K562 (cell line): Measurements from ENCODE around the gene PIP5K1B. TPM values are rescaled to one million over a fixed set of nuclear protein-coding genes. Genes with fewer than 3 reads are reported as not detected.

ENCODE experiments used
- ATAC-seq: fragments of 200-7000 bp; cut with Tn5 transposase; 3 replicates; pipeline ENCODE4 v1.9.1; 2020; ENCODE audit warnings: moderate library complexity
- BruUV-seq: library from RNA; stranded (reverse); fragments of 400-500 nt; replicated peaks from 2 replicates; lab custom pipeline; 2021; lab: Mats Ljungman, UMichigan
- CTCF ChIA-PET: fragments of 300-600 bp; formaldehyde crosslinking; extraction: SDS; loops from one replicate; lab custom pipeline; 2021; ENCODE audit warnings: low intra/inter-chr PET ratio; lab: Yijun Ruan, JAX
- POLR2A ChIA-PET: fragments of 300-600, 350-650 bp; sonication (Branson Sonifier 250); formaldehyde crosslinking; extraction: SDS; loops from one replicate; lab custom pipeline; 2021; ENCODE audit warnings: antibody characterized with exemption, inconsistent platforms; lab: Yijun Ruan, JAX
- DNase-seq, 4 experiments: peaks; one replicate each; pipeline versions ENCODE4 v3.0.0 to v3.0.0-alpha.2; 2011 to 2018; ENCODE audit warnings: low spot score in 3 of 4, mixed read lengths in 3 of 4; ENCODE audit errors: extremely low read depth in 1 of 4
- FAIRE-seq: peaks from 2 replicates; lab custom pipeline; 2011; peaks lifted over from hg19 to GRCh38; lab: Jason Lieb, UNC
- H2AFZ ChIP-seq: 2 replicates; pipeline ENCODE4 v1.6.0; 2011; ENCODE audit warnings: low read depth, low read length, control low read depth, inconsistent platforms
- H3K27ac ChIP-seq: fragments of 200-600 bp; 3 replicates; pipeline ENCODE4 v1.8.0; 2011; ENCODE audit warnings: low read depth, mild to moderate bottlenecking, control low read depth, inconsistent platforms, low read length, moderate library complexity, mixed read lengths; ENCODE audit errors: extremely low read depth
- H3K27me3 ChIP-seq, 2 experiments: fragments of 300-600 bp in 1 of 2; 2 replicates in 1 of 2; 3 replicates in 1 of 2; pipeline versions ENCODE4 v1.6.0 to v1.8.0; 2011; ENCODE audit warnings: inconsistent platforms in 2 of 2, low read length in 2 of 2, mild to moderate bottlenecking in 1 of 2, mixed read lengths in 1 of 2, moderate library complexity in 1 of 2; ENCODE audit not compliant: control insufficient read depth in 2 of 2, insufficient read depth in 2 of 2
- H3K36me3 ChIP-seq: fragments of 300-600 bp; 3 replicates; pipeline ENCODE4 v1.8.0; 2011; ENCODE audit warnings: mild to moderate bottlenecking, low read length, inconsistent platforms; ENCODE audit not compliant: control insufficient read depth, insufficient read depth
- H3K4me1 ChIP-seq, 2 experiments: fragments of 200-600 bp in 1 of 2; replicated peaks in 1 of 2; 2 replicates in 1 of 2; 3 replicates in 1 of 2; pipeline versions ENCODE4 v1.5.1 to v1.8.0; 2011; ENCODE audit warnings: inconsistent platforms in 2 of 2, low read length in 2 of 2, mild to moderate bottlenecking in 1 of 2, mixed read lengths in 1 of 2, moderate library complexity in 1 of 2; ENCODE audit not compliant: control insufficient read depth in 2 of 2, insufficient read depth in 2 of 2
- H3K4me2 ChIP-seq: 2 replicates; pipeline ENCODE4 v1.6.1; 2011; ENCODE audit warnings: low read length, control low read depth, inconsistent platforms, mixed read lengths; ENCODE audit not compliant: insufficient read depth
- H3K4me3 ChIP-seq: fragments of 200-600 bp; sonication (generic), shearing (Covaris generic); 2 replicates; pipeline ENCODE4 v1.5.1; 2016; ENCODE audit warnings: control low read depth, inconsistent platforms
- H3K79me2 ChIP-seq: fragments of 200-600 bp; 3 replicates; pipeline ENCODE4 v1.8.0; 2011; ENCODE audit warnings: low read length, inconsistent platforms; ENCODE audit not compliant: control insufficient read depth, insufficient read depth
- H3K9ac ChIP-seq, 2 experiments: 2 replicates each; pipeline versions ENCODE4 v1.6.0 to v1.6.1; 2011; ENCODE audit warnings: low read depth in 2 of 2, low read length in 2 of 2, control low read depth in 1 of 2, inconsistent platforms in 1 of 2, mild to moderate bottlenecking in 1 of 2, mixed read lengths in 1 of 2; ENCODE audit not compliant: insufficient read depth in 1 of 2
- H3K9me1 ChIP-seq: one replicate; pipeline ENCODE4 v1.6.0; 2011; ENCODE audit warnings: inconsistent platforms, mild to moderate bottlenecking, low read length, moderate library complexity; ENCODE audit not compliant: control insufficient read depth, insufficient read depth
- H3K9me3 ChIP-seq: replicated peaks from 2 replicates; pipeline ENCODE4 v1.5.1; 2011; ENCODE audit warnings: low read depth, low read length, inconsistent platforms; ENCODE audit not compliant: control insufficient read depth, insufficient read depth
- H4K20me1 ChIP-seq: replicated peaks from 2 replicates; pipeline ENCODE4 v1.6.1; 2011; ENCODE audit warnings: low read length, inconsistent platforms, mixed read lengths; ENCODE audit not compliant: control insufficient read depth, insufficient read depth
- ELF2 ChIP-seq: fragments of 250-450 bp; sonication (Bioruptor Pico); IDR thresholded peaks from 2 replicates; pipeline ENCODE4 v1.5.0; 2021; ENCODE audit warnings: mild to moderate bottlenecking
- WGBS: fragments of 100-300 bp; shearing (Covaris generic); methylation state at CpG from one replicate; pipeline ENCODE4 v1.1.6; 2016; ENCODE audit warnings: low coverage, mixed read lengths; ENCODE audit not compliant: insufficient coverage; ENCODE audit errors: missing lambda C conversion rate; 5-methylcytosine and 5-hydroxymethylcytosine counted together
- in situ Hi-C: fragments of 300-500 bp; cut with MboI; formaldehyde crosslinking; loops from 4 replicates; pipeline ENCODE4 v1.15.0; 2018; ENCODE audit warnings: inconsistent platforms, mixed read lengths
- intact Hi-C: fragments of 100-400 bp; cut with micrococcal nuclease; formaldehyde crosslinking; loops from 2 replicates; pipeline ENCODE4 v1.14.2; 2022
- polyA plus RNA-seq, 8 experiments: library from polyadenylated mRNA; depleted of rRNA in 4 of 8; stranded (reverse) in 5 of 8; unstranded in 3 of 8; fragments of >200 nt; fragmentation: Nextera tagmentation in 2 of 8; fragmentation: Illumina TruSeq in 1 of 8; extraction: Ambion mirVana in 2 of 8; extraction: Trizol in 1 of 8; gene quantifications; 2 replicates each; pipeline versions ENCODE4 v1.2.1 to v1.2.3, GENCODE V29; 2011 to 2014; ENCODE audit warnings: inconsistent platforms in 1 of 8, missing spikeins in 1 of 8
- total RNA-seq, 7 experiments: library from RNA; depleted of rRNA in 6 of 7; stranded (reverse); fragments of >200 nt in 6 of 7; fragmentation: Illumina TruSeq in 2 of 7; extraction: Trizol in 2 of 7; gene quantifications; 2 replicates each; pipeline versions ENCODE4 v1.2.1 to v1.2.3, GENCODE V29; 2011 to 2021; ENCODE audit warnings: low replicate concordance in 1 of 7
- TF ChIP-seq, protein P1 (sequence below): sonication (generic); IDR thresholded peaks from 2 replicates; pipeline ENCODE4 v1.6.1; 2016
- TF ChIP-seq, protein P2 (sequence below), 2 experiments: fragments of 450-650 bp; formaldehyde crosslinking in 1 of 2; IDR thresholded peaks; 2 replicates each; pipeline versions ENCODE4 v1.4.0 to v1.6.1; 2014 to 2020; ENCODE audit warnings: mild to moderate bottlenecking in 2 of 2, borderline replicate concordance in 1 of 2, low read depth in 1 of 2

The PIP5K1B gene
- total and polyA plus RNA-seq, 9 of the 15 experiments (the other 6 are each of a cell fraction or from before 2014, with no cell fraction given), result 3.1 to 12.9 (median 7.4) TPM

DNA sequence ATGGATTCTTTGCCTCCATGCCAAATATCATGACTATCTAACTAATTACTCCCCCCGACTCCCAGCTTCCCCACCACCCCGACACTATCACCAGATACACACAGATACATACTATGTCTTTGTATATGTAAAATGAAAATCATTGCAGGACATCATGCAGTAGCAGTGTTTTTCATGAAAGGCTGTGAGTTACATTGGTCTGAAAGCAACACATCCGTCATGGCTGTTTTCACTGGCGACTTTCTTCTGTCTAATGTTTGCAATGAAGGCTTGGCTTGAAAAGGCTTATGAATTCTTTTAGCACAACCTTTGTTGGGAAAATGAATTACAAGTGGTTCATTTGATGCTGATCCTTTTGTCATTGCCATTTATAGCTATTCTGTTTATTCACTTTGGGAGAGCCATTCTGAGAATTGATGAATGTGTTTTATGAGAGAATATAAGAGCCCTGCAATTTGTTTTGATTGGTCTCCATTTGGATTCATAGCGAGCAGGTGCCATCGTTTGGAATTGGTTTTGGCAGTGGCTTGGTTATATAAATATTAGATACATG lies 103.4 kb downstream of the PIP5K1B start:
- no peaks in the 10 kb centered on the region for H3K9me3 ChIP-seq
- no peaks in the 10 kb centered on the region for H3K27me3 ChIP-seq
- no peak for ATAC-seq
- H3K9ac ChIP-seq, result no peak overlapping the region
- no peak overlapping the region for H2AFZ ChIP-seq
- in situ Hi-C loops, result no loop called here
- no peak for TF ChIP-seq ELF2 (CRISPR knock-in tag)
- ChIA-PET POLR2A (no interaction called here), CTCF (no interaction called here)
- peaks cover 5% of the 10 kb centered on the region for H3K9me1 ChIP-seq
- no peak overlapping the region for H3K27ac ChIP-seq
- 59% methylated on average over 6 of the region's 6 CpGs for WGBS
- no TSS peak for BruUV-seq
- peaks cover 10 to 14% of the 10 kb centered on the region in 2 experiments; a peak in 3 of 5 replicates for H3K4me1 ChIP-seq
- no peaks in the 10 kb centered on the region for H3K36me3 ChIP-seq
- no peak overlapping the region for H3K4me3 ChIP-seq
- FAIRE-seq, result no peak
- peaks cover 4% of the 10 kb centered on the region; the same call in 2 of the 3 replicates for H3K79me2 ChIP-seq
- peaks cover 17% of the 10 kb centered on the region for H4K20me1 ChIP-seq
- intact Hi-C loops, result no loop called here
- H3K4me2 ChIP-seq, result no peak overlapping the region
- DNase-seq, result no peak

DNA sequence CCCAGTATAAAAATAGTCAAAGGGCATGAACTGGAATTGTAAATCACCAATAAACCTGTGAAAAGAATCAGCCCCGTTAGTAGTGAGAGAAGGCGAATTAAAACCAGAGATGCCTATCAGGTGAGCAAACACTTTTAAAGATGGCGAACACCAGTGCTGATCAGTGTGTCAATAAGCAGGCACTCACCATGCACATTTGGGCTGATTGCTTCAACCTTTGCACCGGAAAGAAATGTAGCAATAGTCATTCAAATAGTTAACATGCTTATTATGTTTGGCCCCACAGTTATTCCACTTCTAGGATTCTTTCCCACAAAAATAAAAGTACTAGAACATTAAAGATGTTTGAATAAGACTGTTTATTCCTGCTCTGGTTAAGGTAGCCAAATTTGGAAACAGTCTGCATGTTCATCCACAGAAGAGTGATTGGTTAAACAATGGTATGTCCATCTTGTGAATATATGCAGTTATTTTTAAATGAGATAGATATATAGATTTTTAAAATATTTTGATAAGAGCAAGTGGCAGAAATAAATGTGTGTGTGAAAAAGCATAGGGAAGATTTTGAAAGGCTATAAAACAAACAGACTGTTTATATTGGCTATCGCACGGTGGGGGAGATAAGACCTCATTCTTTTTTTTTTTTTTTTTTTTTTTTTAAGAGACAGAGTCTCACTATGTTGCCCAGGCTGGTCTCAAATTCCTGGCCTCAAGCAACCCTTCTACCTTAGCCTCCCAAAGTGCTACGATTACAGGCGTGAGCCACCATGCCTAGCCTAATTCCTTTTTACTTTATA lies 112.2 kb downstream of the PIP5K1B start:
- H3K79me2 ChIP-seq, result peaks cover 4% of the 10 kb centered on the region; the same call in 1 of the 3 replicates
- H3K4me2 ChIP-seq, result no peak overlapping the region
- H3K27me3 ChIP-seq, result no peaks in the 10 kb centered on the region
- no peaks in the 10 kb centered on the region for H3K36me3 ChIP-seq
- no peaks in the 10 kb centered on the region for H4K20me1 ChIP-seq
- WGBS, result 65% methylated on average over 8 of the region's 8 CpGs
- ATAC-seq (no peak), DNase-seq (no peak), FAIRE-seq (no peak)
- ChIA-PET POLR2A (no interaction called here), CTCF (no interaction called here)
- H3K9me1 ChIP-seq, result no peaks in the 10 kb centered on the region
- intact Hi-C loops (no loop called here), in situ Hi-C loops (no loop called here)
- H3K27ac ChIP-seq, result no peak overlapping the region
- peaks cover 0 to 16% of the 10 kb centered on the region in 2 experiments; a peak in 2 of 5 replicates for H3K4me1 ChIP-seq
- no peak overlapping the region for H2AFZ ChIP-seq
- no peaks in the 10 kb centered on the region for H3K9me3 ChIP-seq
- no TSS peak for BruUV-seq
- H3K9ac ChIP-seq, result no peak overlapping the region
- H3K4me3 ChIP-seq, result no peak overlapping the region
- TF ChIP-seq, protein P1, sequence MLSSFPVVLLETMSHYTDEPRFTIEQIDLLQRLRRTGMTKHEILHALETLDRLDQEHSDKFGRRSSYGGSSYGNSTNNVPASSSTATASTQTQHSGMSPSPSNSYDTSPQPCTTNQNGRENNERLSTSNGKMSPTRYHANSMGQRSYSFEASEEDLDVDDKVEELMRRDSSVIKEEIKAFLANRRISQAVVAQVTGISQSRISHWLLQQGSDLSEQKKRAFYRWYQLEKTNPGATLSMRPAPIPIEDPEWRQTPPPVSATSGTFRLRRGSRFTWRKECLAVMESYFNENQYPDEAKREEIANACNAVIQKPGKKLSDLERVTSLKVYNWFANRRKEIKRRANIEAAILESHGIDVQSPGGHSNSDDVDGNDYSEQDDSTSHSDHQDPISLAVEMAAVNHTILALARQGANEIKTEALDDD, result no peak
- TF ChIP-seq, protein P2, sequence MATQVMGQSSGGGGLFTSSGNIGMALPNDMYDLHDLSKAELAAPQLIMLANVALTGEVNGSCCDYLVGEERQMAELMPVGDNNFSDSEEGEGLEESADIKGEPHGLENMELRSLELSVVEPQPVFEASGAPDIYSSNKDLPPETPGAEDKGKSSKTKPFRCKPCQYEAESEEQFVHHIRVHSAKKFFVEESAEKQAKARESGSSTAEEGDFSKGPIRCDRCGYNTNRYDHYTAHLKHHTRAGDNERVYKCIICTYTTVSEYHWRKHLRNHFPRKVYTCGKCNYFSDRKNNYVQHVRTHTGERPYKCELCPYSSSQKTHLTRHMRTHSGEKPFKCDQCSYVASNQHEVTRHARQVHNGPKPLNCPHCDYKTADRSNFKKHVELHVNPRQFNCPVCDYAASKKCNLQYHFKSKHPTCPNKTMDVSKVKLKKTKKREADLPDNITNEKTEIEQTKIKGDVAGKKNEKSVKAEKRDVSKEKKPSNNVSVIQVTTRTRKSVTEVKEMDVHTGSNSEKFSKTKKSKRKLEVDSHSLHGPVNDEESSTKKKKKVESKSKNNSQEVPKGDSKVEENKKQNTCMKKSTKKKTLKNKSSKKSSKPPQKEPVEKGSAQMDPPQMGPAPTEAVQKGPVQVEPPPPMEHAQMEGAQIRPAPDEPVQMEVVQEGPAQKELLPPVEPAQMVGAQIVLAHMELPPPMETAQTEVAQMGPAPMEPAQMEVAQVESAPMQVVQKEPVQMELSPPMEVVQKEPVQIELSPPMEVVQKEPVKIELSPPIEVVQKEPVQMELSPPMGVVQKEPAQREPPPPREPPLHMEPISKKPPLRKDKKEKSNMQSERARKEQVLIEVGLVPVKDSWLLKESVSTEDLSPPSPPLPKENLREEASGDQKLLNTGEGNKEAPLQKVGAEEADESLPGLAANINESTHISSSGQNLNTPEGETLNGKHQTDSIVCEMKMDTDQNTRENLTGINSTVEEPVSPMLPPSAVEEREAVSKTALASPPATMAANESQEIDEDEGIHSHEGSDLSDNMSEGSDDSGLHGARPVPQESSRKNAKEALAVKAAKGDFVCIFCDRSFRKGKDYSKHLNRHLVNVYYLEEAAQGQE (IDR thresholded peaks at IDR 0.05; ENCODE audit: borderline replicate concordance), result no peak
- TF ChIP-seq, protein P2 (CRISPR knock-in tag; IDR thresholded peaks at IDR 0.05; ENCODE audit: low read depth), result no peak
